B cell (primary cell): ENCODE results near the gene CAMSAP2. TPM values are rescaled to one million over a fixed set of nuclear protein-coding genes. Genes with fewer than 3 reads are reported as not detected.

Experiments used
- ATAC-seq: fragments of 200-7000 bp; cut with Tn5 transposase; one replicate; pipeline ENCODE4 v1.10.0; 2021; ENCODE audit warnings: low read depth, mild to moderate bottlenecking, moderate number of reproducible peaks, moderate library complexity
- CTCF ChIA-PET: fragments of 350-600 bp; sonication (Branson Sonifier 250); formaldehyde crosslinking; loops from one replicate; lab custom pipeline; 2021; ENCODE audit warnings: antibody characterized with exemption, inconsistent platforms; lab: Charles Lee
- POLR2A ChIA-PET: fragments of 350-600 bp; sonication (Branson Sonifier 250); formaldehyde crosslinking; loops from one replicate; lab custom pipeline; 2021; ENCODE audit warnings: antibody characterized with exemption; lab: Charles Lee
- DNase-seq: peaks from one replicate; pipeline ENCODE4 v3.0.0; 2013
- H2AFZ ChIP-seq: 2 replicates; pipeline ENCODE4 v1.6.1; 2012; ENCODE audit warnings: mild to moderate bottlenecking, low read depth, low read length; ENCODE audit not compliant: insufficient read depth, poor library complexity, severe bottlenecking
- H3K27ac ChIP-seq, 2 donors: 1 replicate in 1 of 2; 2 replicates in 1 of 2; pipeline ENCODE4 v1.5.1; 2012 to 2013; ENCODE audit warnings: low read length in 2 of 2, mild to moderate bottlenecking in 2 of 2, moderate library complexity in 1 of 2
- H3K27me3 ChIP-seq, 4 experiments: fragments of 200-600 bp in 1 of 4; sonication (generic) in 1 of 4; replicated peaks in 1 of 4; 1 replicate in 2 of 4; 2 replicates in 2 of 4; pipeline versions ENCODE4 v1.6.1 to v1.7.0; 2013 to 2016; ENCODE audit warnings: low read length in 3 of 4, mild to moderate bottlenecking in 2 of 4, mixed read lengths in 1 of 4, moderate library complexity in 1 of 4; ENCODE audit not compliant: insufficient read depth in 4 of 4, control insufficient read depth in 3 of 4; ENCODE audit errors: control extremely low read depth in 1 of 4
- H3K36me3 ChIP-seq, 2 experiments: replicated peaks in 1 of 2; 1 replicate in 1 of 2; 2 replicates in 1 of 2; pipeline versions ENCODE4 v1.6.1 to v1.7.1; 2013; ENCODE audit warnings: low read length in 1 of 2; ENCODE audit not compliant: insufficient read depth in 2 of 2, control insufficient read depth in 1 of 2; ENCODE audit errors: control extremely low read depth in 1 of 2, extremely low read depth in 1 of 2
- H3K4me1 ChIP-seq, 2 donors: fragments of 200-600 bp in 1 of 2; sonication (generic) in 1 of 2; 1 replicate in 1 of 2; 2 replicates in 1 of 2; pipeline versions ENCODE4 v1.5.1 to v1.6.1; 2013 to 2017; ENCODE audit warnings: low read length in 2 of 2; ENCODE audit not compliant: control insufficient read depth in 2 of 2, insufficient read depth in 2 of 2
- H3K4me2 ChIP-seq: replicated peaks from 2 replicates; pipeline ENCODE3; 2012; ENCODE audit warnings: mild to moderate bottlenecking, low read depth, low read length; ENCODE audit not compliant: poor library complexity, severe bottlenecking
- H3K4me3 ChIP-seq, 5 experiments: fragments of 200-600 bp in 1 of 5; sonication (generic) in 1 of 5; 1 replicate in 3 of 5; 2 replicates in 2 of 5; pipeline versions ENCODE4 v1.5.1 to v1.7.0; 2011 to 2016; ENCODE audit warnings: low read length in 4 of 5, mild to moderate bottlenecking in 4 of 5, low read depth in 2 of 5, control low read depth in 1 of 5, moderate library complexity in 1 of 5; ENCODE audit not compliant: insufficient read depth in 1 of 5; ENCODE audit errors: control extremely low read depth in 1 of 5, extremely low read depth in 1 of 5
- H3K79me2 ChIP-seq: fragments of 200-600 bp; sonication (generic); one replicate; pipeline ENCODE4 v1.6.0; 2016; ENCODE audit warnings: low read length; ENCODE audit not compliant: control insufficient read depth, insufficient read depth
- H3K9ac ChIP-seq: fragments of 200-600 bp; sonication (generic); 2 replicates; pipeline ENCODE4 v1.6.1; 2017; ENCODE audit warnings: mild to moderate bottlenecking, low read length, moderate library complexity
- H3K9me3 ChIP-seq, 3 donors: one replicate each; pipeline versions ENCODE4 v1.6.1 to v1.7.1; 2013; ENCODE audit warnings: low read length in 2 of 3; ENCODE audit not compliant: control insufficient read depth in 2 of 3, insufficient read depth in 1 of 3; ENCODE audit errors: control extremely low read depth in 1 of 3
- H4K20me1 ChIP-seq: 2 replicates; pipeline ENCODE4 v1.6.0; 2012; ENCODE audit warnings: mild to moderate bottlenecking, low read length; ENCODE audit not compliant: insufficient read depth, control insufficient read depth, poor library complexity, severe bottlenecking
- H3K27ac Mint-ChIP-seq: one replicate; pipeline ENCODE4 v1.8.0; 2021; ENCODE audit warnings: mixed read lengths
- H3K27me3 Mint-ChIP-seq: one replicate; pipeline ENCODE4 v1.8.0; 2021; ENCODE audit warnings: mixed read lengths
- H3K4me1 Mint-ChIP-seq: one replicate; pipeline ENCODE4 v1.8.0; 2021; ENCODE audit warnings: mixed read lengths
- H3K4me3 Mint-ChIP-seq: one replicate; pipeline ENCODE4 v1.8.0; 2021; ENCODE audit warnings: mixed read lengths
- H3K9me3 Mint-ChIP-seq: one replicate; pipeline ENCODE4 v1.8.0; 2022; ENCODE audit warnings: mixed read lengths; ENCODE audit not compliant: insufficient read depth
- EZH2 ChIP-seq: IDR thresholded peaks from 2 replicates; pipeline ENCODE4 v1.6.1; 2012; ENCODE audit warnings: borderline replicate concordance, low read depth, mild to moderate bottlenecking, moderate library complexity, low read length; ENCODE audit not compliant: insufficient read depth, poor library complexity, severe bottlenecking
- WGBS: methylation state at CpG from one replicate; pipeline ENCODE4 v1.1.5; 2013; ENCODE audit warnings: missing lambda C conversion rate; ENCODE audit not compliant: insufficient coverage; 5-methylcytosine and 5-hydroxymethylcytosine counted together
- intact Hi-C: fragments of 100-400 bp; cut with micrococcal nuclease; formaldehyde crosslinking; loops from one replicate; pipeline ENCODE4 v1.10.0; 2022
- polyA plus RNA-seq: library from polyadenylated mRNA; depleted of rRNA; stranded (reverse); fragments of >200 nt; gene quantifications from 2 replicates; pipeline ENCODE4 v1.2.3, GENCODE V29; 2012
- total RNA-seq, 2 donors: library from RNA; stranded (reverse); fragments of 120-200 nt in 1 of 2; gene quantifications; 1 replicate in 1 of 2; 2 replicates in 1 of 2; pipeline versions ENCODE4 v1.2.3 to v1.2.4, GENCODE V29; 2013 to 2022
- TF ChIP-seq, protein P1 (sequence below): fragments of 200-600 bp; IDR thresholded peaks from one replicate; pipeline ENCODE4 v1.8.0; 2022; ENCODE audit warnings: antibody characterized with exemption, mild to moderate bottlenecking

CAMSAP2 gene
- total and polyA plus RNA-seq, 2 donors (not counting 1 experiment from before 2014, with no cell fraction given) = 0.10 to 2.1 TPM

DNA sequence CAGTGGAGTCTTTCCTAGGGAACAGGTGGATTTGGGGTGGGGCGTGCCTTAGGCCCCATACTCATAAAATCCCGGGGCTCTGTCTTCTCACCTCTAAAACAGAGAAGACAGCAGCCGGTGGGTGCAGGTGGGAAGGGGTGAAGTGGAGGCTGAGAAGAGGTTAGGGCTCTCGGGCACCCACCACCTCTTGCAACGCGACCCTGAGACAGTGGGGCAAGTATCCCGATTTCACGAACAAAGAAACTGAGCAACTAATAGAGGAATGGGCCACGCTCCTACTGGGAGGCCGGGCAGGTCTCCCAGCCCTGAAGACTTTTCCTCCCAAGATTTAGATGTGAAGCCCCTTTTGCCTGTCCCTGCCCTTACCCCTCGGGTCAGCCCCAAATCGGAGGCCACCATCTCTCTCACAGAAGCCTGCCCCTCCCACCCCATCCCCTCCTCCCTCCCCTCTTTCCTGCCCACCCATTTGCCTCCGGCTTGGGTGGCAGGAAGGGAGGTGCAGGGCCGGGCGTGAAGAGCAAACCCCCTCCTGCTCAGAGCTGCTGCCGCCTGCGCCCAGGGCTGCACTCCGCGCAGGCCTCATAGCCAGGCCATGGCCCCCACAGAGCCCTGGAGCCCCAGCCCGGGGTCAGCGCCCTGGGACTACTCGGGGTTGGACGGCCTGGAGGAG is 133.9 kb downstream of the CAMSAP2 start, which contains the start of gene GPR25:
TSS of gene GPR25 (plus strand) at position 536 of the 670 bp plus-strand sequence. CDS start at position 593, 57 bp downstream.
- no peak for ATAC-seq
- peak within 1 kb of the TSS; percentile 86 for H3K4me3 Mint-ChIP-seq
- DNase-seq = no peak
- no peaks in the 10 kb centered on the region for H3K36me3 ChIP-seq
- peaks cover 0 to 25% (median 4%) of the 10 kb centered on the region in 4 experiments for H3K27me3 ChIP-seq
- no peaks in the 10 kb centered on the region for H4K20me1 ChIP-seq
- H3K79me2 ChIP-seq = no peaks in the 10 kb centered on the region
- ChIA-PET CTCF (interaction anchor here (1.8 kb wide), 1 partner anchor 15 kb away, joined by 8 read pairs; no protein-coding TSS in a partner anchor), POLR2A (no interaction called here)
- H3K9me3 Mint-ChIP-seq = no peaks in the 10 kb centered on the region
- peak within 1 kb of the TSS in 4 of 5 experiments; percentile 8 to 44 (median 31) for H3K4me3 ChIP-seq
- H3K27ac ChIP-seq = peak within 1 kb of the TSS; percentile 40 to 71
- peak within 1 kb of the TSS; percentile 71 for H3K4me2 ChIP-seq
- H3K9ac ChIP-seq = peak within 1 kb of the TSS; percentile 51
- H3K27ac Mint-ChIP-seq = peak within 1 kb of the TSS; percentile 93
- intact Hi-C loops = no loop called here
- H3K9me3 ChIP-seq = no peaks in the 10 kb centered on the region
- H3K27me3 Mint-ChIP-seq = peaks cover 18% of the 10 kb centered on the region
- H3K4me1 ChIP-seq = peaks cover 32 to 56% of the 10 kb centered on the region in 2 donors
- peaks cover 47% of the 10 kb centered on the region for H3K4me1 Mint-ChIP-seq
- no peak for TF ChIP-seq EZH2
- TF ChIP-seq, protein P1, sequence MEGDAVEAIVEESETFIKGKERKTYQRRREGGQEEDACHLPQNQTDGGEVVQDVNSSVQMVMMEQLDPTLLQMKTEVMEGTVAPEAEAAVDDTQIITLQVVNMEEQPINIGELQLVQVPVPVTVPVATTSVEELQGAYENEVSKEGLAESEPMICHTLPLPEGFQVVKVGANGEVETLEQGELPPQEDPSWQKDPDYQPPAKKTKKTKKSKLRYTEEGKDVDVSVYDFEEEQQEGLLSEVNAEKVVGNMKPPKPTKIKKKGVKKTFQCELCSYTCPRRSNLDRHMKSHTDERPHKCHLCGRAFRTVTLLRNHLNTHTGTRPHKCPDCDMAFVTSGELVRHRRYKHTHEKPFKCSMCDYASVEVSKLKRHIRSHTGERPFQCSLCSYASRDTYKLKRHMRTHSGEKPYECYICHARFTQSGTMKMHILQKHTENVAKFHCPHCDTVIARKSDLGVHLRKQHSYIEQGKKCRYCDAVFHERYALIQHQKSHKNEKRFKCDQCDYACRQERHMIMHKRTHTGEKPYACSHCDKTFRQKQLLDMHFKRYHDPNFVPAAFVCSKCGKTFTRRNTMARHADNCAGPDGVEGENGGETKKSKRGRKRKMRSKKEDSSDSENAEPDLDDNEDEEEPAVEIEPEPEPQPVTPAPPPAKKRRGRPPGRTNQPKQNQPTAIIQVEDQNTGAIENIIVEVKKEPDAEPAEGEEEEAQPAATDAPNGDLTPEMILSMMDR = no peak
- peak within 1 kb of the TSS; percentile 74 for H2AFZ ChIP-seq
- 83% methylated on average over 18 of the region's 23 CpGs for WGBS

DNA sequence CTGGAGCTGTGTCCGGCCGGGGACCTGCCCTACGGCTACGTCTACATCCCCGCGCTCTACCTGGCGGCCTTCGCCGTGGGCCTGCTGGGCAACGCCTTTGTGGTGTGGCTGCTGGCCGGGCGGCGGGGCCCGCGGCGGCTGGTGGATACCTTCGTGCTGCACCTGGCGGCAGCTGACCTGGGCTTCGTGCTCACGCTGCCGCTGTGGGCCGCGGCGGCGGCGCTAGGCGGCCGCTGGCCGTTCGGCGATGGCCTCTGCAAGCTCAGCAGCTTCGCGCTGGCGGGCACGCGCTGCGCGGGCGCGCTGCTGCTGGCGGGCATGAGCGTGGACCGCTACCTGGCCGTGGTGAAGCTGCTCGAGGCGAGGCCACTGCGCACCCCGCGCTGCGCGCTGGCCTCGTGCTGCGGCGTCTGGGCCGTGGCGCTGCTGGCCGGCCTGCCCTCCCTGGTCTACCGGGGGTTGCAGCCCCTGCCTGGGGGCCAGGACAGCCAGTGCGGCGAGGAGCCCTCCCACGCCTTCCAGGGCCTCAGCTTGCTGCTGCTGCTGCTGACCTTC is 134.5 kb downstream of the CAMSAP2 start:
- Histone ChIP-seq H3K79me2 (no peaks in the 10 kb centered on the region), H3K9me3 (no peaks in the 10 kb centered on the region), H3K4me2 (peak overlapping the region; percentile 71), H3K9ac (peak overlapping the region; percentile 51), H4K20me1 (no peaks in the 10 kb centered on the region), H3K36me3 (no peaks in the 10 kb centered on the region), H2AFZ (peak overlapping the region; percentile 74), H3K27ac (peak overlapping the region in 1 of 2 donors; percentile 18), H3K4me1 (peaks cover 32 to 56% of the 10 kb centered on the region in 2 donors), H3K27me3 (peaks cover 0 to 25% (median 4%) of the 10 kb centered on the region in 4 experiments), H3K4me3 (peak overlapping the region in 3 of 5 experiments; percentile 20 to 44 (median 42))
- Mint-ChIP-seq H3K4me1 (peaks cover 46% of the 10 kb centered on the region), H3K9me3 (no peaks in the 10 kb centered on the region), H3K4me3 (peak overlapping the region; percentile 86), H3K27ac (peak overlapping the region; percentile 89), H3K27me3 (peaks cover 18% of the 10 kb centered on the region)
- ChIA-PET CTCF (interaction anchor here (1.8 kb wide), 1 partner anchor 15 kb away, joined by 8 read pairs; no protein-coding TSS in a partner anchor), POLR2A (interaction anchor here (1.0 kb wide), 1 partner anchor 10 kb away, joined by 3 read pairs; no protein-coding TSS in a partner anchor)
- DNase-seq (no peak), ATAC-seq (peak; percentile 2)
- TF ChIP-seq EZH2 = no peak
- TF ChIP-seq, protein P1 = no peak
- 22% methylated on average over 61 of the region's 61 CpGs for WGBS
- intact Hi-C loops = no loop called here
